GM19328 (cell line): Measurements from ENCODE around the gene LTO1.

Experiments
- ATAC-seq: cut with Tn5 transposase; IDR thresholded peaks from one replicate; pipeline ENCODE4 v1.9.1; 2021; ENCODE audit warnings: mild to moderate bottlenecking, moderate library complexity; ENCODE audit not compliant: unreplicated experiment

Gene LTO1

DNA sequence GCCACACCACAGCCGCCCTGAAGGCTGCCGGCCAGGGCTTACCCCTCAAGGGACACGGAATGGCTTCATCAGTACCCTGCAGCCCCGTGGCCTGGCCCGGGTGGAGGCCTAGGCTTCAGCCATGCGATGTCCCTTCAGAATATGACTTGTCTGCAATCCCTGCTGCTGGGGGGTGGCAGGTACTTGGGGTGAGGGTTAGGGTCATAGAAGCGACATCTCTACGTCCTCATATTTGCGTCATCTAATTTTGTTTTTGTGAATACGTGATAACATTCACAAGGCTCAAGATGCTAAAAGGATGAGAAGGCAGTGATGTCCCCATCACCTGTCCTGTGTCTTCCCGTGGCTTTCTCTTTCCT, 27.8 kb downstream of the LTO1 start:
- no peak for ATAC-seq

DNA sequence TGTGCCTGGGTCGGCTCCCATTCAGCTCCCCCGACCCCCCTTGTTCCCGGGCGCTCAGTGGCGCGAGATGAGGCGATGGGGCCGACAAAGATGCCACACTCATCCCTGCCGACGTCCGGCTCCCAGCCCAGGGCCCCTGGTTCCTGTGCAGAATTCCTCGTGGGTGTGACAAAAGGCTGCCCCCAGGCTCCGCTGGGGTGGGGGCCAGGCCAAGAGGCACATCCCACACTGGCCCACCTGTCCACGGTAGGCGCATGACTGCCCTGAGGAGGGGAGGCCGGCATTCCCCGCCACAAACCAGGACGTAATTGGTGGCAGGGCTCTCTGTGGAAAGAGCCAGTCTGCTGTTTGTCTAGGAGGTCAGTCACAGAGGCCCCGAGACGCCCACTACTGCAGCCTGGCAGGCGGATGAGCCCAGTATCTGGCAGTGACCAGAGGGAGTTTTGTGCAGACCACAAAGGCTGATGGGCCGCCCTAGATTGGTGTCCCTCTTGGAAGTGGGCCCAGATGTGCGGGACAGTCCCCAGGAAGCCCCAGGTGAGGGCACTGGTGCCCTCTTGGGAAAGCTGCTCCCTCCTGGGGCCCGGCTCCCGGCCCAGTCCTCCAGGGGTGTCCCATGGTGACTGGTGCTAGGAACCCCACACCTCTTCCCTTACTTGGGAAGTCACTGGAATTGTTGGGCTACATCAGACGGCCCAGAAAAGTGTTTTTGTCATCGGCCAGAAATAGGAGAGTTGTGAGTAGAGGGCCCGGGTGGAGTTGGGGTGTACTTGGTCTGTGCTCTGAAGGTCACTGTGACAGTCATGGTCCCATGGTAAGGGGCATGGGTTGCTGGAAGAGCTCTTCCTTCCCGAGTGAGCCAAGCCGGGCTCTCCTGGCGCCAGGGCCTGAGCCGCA, 28.4 kb downstream of the LTO1 start:
- no peak for ATAC-seq

- ATAC-seq = no peak
Observed at GRCh38 chr11:69645801-69646492, 29.2 kb downstream of the LTO1 start.

DNA sequence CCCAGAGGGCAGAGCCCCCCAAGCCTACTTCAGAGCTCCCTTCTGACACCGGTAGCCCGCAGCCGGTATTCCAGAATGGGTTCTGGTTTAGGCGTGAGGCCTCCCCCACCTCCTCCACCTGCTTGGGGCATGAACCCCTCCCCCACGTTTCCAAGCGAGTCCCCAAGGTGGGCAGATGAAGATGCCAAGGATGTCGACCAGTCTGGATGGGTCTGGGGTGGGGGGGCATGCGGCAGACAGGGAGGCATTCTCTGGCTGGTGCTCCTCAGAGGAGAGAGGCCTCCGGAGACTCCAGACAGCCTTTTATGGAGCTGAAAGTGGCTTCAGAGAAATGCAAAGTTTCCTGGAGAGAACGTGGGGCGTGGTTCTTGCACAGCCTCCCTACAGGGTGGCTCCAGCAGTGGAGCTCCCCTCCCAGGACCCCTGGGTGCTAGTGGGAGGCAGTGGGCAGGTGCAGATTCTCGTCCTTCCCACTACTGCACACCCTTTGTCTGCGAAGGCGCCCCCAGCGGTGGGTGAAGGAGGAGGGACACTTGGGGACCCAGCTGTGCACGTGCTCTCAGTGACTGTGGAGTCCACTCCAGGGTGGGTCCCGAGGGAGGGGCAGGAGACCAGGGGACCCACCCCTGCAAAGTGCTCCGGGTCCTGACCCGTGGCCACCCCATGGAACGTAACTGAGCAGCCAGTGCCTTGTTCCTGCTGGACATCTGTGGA, 30.0 kb downstream of the LTO1 start:
- ATAC-seq = no peak

DNA sequence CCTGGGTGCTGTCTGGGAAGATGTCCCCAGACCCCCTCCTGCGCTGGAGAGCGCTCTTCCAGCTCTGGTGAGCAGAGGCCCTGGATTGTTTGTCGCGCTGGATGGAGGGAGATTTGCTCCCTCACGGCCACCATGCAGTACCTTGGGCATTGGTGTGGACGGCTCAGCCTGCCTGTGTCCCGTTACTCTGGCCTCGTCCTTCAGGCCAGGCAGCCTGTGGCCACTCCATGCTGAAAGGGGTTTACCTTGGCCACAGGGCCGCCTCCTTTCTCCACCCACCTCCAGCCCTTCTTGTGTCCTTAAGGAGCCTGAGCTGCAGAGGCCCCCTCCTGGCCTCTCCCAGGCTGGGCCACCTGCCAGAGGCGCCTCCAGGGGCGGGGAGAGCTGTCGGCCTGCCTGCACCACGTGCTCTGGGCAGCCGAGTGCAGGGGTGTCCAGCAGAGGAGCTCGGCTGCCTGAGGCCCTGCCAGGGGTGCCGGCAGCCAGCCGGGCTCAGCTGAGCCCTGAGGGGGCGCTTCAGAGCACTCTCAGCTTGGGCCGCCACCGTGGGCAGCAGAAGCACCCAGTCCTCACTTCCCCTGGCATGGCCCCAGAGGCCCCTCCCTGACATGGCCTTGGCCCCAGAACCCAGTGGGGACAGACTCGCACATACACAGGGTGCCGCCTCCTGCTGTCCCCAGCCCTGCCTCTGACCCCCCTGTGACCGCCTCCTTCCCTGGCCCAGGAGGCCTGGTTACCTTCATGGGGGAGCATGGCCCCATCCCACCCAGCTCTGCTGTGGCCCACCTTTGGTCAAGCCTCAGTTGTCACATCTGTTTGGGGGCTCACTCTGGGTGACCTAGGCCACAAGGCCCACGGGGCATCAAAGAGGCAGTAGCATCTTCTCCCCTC, 30.8 kb downstream of the LTO1 start:
- ATAC-seq = no peak

DNA sequence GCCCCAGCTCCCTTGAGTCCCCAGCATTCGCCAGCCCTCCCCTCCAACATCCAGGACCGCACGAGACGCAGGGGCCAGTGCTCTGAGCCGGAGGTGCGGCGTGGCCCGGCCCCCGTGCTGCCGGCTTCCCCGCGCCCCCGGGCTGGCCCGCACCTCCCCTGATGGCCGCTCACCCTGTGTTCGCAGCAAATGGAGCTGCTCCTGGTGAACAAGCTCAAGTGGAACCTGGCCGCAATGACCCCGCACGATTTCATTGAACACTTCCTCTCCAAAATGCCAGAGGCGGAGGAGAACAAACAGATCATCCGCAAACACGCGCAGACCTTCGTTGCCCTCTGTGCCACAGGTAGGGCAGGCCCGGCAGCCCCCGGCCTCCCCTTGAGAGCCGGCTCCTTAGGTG, 31.5 kb downstream of the LTO1 start:
- no peak for ATAC-seq

DNA sequence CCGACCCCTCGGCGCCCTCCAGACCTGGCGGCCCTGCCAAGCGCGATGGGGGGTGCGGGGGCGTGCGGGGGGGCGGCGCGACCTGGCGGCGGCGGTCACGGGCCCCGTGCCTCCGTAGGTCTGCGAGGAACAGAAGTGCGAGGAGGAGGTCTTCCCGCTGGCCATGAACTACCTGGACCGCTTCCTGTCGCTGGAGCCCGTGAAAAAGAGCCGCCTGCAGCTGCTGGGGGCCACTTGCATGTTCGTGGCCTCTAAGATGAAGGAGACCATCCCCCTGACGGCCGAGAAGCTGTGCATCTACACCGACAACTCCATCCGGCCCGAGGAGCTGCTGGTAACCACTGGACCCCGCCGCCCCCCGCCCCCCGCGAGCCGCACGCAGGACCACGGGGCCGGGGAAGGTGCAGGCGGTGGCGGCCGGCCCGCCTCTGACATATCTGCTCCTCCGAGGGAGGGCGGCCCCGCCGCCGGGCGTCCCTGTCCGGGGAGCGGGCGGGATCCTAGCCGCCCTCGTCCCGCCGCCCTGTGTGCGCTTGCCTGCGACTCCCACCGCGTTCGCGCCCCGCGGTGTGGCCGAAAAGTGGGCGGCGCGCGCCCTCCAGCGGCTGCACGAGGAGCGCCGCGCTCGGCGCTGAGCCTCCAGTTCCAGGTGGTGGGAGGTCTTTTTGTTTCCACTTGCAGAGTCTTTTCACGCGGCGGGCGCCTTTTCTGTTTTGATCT, 32.1 kb downstream of the LTO1 start:
- ATAC-seq = peak; percentile 49

DNA sequence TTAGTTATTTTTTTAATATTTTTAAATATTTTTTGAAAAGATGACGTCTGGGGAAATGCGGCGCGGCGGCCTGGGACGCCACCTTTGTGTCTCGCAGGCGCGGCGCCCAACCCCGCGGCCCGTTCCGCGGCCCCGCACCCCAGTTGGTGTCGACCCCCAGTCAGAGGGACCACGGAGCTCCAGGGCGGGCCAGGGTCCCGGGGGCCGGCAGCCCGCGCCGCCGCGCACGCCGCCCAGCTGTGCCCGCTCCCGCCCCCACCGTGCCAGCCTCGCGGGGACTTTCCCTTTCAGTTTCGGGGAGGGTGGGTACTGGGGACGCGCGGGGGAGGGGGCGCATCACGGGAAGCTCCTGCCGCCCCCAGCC, 32.6 kb downstream of the LTO1 start:
- ATAC-seq = peak; percentile 12

GRCh38 chr11:69641681-69642548, 33.2 kb downstream of the LTO1 start:
- no peak for ATAC-seq

- no peak for ATAC-seq
Observed at GRCh38 chr11:69640995-69641581, 34.1 kb downstream of the LTO1 start, which contains the start of gene CCND1. Gene CCND1, plus strand, starts transcription at chr11:69641156. Its CDS starts 158 bp downstream, at chr11:69641314.

DNA sequence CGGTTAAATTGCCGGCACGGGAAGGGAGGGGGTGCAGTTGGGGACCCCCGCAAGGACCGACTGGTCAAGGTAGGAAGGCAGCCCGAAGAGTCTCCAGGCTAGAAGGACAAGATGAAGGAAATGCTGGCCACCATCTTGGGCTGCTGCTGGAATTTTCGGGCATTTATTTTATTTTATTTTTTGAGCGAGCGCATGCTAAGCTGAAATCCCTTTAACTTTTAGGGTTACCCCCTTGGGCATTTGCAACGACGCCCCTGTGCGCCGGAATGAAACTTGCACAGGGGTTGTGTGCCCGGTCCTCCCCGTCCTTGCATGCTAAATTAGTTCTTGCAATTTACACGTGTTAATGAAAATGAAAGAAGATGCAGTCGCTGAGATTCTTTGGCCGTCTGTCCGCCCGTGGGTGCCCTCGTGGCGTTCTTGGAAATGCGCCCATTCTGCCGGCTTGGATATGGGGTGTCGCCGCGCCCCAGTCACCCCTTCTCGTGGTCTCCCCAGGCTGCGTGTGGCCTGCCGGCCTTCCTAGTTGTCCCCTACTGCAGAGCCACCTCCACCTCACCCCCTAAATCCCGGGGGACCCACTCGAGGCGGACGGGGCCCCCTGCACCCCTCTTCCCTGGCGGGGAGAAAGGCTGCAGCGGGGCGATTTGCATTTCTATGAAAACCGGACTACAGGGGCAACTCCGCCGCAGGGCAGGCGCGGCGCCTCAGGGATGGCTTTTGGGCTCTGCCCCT, 34.7 kb downstream of the LTO1 start:
- no peak for ATAC-seq

GRCh38 chr11:69639831-69640230, 35.3 kb downstream of the LTO1 start:
- no peak for ATAC-seq

DNA sequence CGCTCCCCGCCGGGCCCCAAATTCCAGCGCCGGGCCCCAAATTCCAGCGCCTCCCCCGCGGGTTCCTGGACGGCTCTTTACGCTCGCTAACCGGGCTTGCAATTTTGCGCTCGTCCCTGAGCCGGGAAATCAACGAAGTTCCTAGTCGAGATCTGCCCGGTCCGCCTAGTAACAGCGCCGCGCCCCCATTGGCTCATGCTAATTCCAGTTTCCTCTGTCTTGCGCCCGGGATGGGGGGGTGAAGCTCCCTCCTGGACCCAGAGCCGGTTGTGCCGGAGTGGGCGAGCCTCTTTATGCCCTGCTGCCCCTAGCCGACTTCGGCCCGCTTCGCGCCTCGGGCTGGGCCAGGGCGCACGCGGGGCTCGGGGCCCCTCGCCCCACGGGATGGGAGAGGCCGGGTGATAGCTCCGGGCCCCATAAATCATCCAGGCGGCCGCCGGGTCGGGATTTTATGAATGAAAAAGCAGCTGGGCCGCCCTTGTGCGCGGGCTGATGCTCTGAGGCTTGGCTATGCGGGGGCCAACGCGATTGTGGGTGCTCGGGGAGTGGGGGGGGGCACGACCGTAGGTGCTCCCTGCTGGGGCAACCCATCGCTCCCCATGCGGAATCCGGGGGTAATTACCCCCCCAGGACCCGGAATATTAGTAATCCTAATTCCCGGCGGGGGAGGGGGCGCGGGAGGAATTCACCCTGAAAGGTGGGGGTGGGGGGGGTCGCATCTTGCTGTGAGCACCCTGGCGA, 36.0 kb downstream of the LTO1 start:
- ATAC-seq = no peak

DNA sequence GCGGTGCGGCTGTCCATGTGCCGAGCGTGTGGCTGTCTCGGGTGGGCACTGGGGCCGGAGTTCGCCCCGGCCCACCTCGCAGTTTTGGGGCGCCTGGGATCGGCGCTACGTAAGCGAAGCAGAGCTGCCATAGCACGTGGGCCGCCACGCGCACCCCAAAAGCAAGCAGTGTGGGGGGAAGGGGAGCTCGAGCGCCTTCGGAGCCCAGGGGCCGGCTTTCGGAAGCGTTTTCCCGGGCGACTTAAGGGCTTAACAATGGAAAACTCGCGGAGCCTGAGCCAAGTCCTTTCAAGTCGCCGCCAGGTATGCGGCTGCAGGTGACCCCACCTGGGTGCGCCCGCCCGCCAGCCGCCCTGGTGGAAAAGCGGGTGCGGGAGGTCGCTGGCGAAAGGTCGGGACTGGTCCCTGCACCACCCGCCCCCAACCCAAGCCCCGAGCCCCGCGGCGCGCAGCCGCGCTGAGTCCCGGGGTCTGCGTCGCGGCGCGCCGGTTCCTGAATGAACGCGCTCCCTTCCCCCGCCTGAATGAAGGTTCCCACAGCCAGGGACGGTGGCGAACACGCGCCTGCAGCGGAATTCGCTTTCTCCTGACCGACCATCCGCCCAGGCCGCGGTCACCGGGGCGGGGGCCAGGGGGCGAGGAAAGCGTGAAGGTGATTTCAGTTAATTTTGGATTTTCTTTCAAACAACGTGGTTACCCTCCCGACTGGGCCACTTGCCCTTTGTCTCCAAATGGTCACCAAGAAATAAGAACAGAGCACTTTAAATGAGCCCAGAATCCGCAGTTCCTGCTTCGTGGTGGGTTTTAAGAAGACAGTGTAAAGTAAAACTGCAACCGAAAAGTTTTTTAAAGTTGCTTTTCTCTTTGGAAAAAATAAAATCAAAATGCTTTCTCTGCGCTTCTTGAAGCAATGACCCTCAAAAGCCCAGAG, 36.9 kb downstream of the LTO1 start:
- no peak for ATAC-seq

DNA sequence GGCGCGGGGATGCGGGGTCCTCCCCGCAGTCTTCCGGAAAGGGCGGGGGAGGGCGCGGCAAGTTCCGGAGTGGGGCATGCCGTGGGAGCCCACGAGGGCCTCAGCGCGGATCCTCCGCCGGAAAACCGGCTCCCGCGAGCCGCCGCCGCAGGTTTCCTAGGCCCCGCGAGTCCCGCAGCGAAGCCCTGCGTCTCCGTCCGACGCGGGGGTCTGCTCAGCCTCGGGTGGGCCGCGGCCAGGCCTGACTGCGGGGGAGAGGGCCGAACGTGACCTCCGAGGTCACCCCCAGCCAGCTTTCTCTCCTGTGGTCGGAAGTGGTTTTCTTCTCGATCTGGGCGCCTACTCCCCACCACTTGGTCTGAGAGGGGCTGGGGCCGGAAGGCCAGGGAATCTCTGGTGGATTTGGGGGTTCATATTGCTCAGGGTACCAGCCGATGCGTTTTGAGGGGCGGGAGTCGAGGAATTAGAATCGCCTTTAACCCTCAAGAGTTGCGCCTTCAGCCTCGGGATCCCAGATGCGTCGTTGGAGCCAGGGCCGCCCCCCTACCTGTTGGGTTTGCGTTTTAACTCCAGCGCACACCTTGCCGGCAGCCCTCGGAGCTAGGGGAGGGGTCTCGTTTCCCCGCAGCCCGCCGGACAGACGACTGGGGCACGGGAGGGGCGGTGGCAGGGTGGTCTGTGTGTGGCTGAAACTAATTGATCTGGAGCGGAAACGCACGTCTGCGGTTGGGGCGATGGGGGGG, 37.8 kb downstream of the LTO1 start:
- ATAC-seq = no peak
